GM12873 (cell line): ENCODE results near the gene BMP8B.
A peak's percentile ranks its signal among the peaks of the same experiment; 100 is the strongest.

Experiments
- TF ChIP-seq, protein P1 (sequence below): IDR thresholded peaks from 2 replicates; pipeline ENCODE4 v1.5.1; 2012; ENCODE audit warnings: low read depth, mild to moderate bottlenecking, moderate library complexity, low read length, control low read depth; ENCODE audit not compliant: insufficient read depth; ENCODE audit errors: missing control alignments

The BMP8B gene

DNA sequence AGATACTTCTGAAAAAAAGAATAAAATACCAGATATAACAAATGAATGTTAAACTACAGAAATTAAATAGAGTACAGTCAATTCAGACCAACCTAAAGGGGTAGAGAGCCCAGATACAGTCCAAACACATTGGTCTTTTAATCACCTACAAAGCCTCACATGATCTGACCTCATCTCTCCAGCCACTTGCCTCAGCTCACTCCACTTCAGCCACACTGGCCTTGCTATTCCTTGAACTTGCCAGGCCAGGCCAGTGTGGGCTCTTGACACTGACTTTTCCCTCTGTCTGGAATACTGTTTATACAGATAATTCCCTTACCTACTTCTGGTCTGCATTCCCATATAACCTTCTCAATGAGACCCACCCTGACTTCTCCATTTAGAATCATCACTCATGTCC is 67.0 kb downstream of the BMP8B start:
- TF ChIP-seq, protein P1, sequence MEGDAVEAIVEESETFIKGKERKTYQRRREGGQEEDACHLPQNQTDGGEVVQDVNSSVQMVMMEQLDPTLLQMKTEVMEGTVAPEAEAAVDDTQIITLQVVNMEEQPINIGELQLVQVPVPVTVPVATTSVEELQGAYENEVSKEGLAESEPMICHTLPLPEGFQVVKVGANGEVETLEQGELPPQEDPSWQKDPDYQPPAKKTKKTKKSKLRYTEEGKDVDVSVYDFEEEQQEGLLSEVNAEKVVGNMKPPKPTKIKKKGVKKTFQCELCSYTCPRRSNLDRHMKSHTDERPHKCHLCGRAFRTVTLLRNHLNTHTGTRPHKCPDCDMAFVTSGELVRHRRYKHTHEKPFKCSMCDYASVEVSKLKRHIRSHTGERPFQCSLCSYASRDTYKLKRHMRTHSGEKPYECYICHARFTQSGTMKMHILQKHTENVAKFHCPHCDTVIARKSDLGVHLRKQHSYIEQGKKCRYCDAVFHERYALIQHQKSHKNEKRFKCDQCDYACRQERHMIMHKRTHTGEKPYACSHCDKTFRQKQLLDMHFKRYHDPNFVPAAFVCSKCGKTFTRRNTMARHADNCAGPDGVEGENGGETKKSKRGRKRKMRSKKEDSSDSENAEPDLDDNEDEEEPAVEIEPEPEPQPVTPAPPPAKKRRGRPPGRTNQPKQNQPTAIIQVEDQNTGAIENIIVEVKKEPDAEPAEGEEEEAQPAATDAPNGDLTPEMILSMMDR = no peak

DNA sequence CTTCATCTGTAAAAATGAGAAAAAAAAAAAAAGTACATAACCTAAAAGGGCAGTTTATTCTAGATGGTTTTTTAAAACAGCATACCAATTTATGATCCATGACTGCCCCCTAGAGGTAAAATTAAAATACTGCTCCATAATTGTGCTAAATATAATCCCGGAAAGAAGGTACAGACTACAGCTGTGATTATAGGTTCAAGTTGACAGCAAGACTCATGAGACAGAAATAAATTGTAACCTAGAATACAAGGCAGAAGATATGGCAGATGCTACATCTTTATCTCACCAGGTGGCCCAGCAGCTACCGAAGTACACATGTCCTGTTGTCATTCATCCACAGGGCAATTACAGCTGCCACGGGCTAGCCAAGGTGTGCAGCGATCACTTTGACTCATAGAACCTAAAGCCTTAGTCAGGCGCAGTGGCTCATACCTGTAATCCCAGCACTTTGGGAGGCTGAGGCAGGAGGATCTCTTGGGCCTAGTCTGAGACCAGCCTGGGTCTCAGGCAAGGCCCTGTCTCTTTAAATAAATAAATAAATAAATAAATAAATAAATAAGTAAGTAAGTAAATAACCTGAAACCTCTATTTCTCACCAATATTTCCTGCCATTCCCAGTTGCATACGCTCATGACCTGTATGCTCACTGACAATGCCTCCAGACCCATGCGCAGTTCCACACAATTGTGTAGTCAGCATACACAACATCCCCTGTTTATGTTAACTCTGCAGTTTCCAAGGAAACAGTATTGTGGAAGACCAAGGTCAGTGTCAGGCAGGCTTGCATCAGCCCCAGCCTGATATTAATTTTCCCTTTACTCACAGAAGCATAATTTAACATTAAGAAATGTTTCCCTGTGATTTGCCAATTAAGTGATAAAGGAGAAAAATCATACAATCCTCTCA is 68.3 kb downstream of the BMP8B start:
- TF ChIP-seq, protein P1 = peak; percentile 44

DNA sequence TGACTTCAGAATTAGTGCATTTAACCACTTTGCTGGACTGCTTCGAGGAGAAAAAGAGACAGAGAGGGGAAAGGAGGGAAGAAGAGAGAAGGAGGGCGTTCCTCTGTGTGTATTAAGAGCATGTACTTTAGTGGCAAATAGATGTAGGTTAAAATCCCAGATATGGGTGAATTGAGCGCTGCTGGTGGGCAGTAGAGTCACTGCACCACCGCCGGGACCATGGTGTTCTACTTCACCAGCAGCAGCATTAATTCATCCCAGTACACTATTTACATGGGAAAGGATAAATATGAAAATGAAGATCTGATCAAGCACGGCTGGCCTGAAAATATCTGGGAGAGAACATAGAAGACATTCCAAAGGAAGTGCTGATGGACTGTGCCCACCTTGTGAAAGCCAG is 70.9 kb downstream of the BMP8B start:
- TF ChIP-seq, protein P1 = no peak

DNA sequence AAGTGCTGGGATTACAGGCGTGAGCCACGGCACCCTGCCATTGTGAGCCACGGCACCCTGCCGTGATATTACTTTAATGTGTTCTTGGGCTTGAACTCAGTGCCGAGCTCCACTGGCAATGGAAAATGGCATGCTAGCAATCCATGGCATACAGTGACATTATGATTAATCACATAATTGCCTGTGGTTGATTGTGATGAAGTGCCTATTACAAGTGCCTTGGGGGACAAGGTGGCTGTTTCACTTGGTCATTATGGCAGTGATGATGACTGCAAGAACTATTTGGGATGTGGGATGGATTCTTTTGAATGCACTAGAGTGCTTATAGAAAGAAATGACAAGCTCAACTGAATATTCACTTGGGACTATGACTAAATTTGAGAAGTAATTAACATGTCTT is 75.1 kb downstream of the BMP8B start:
- TF ChIP-seq, protein P1 = no peak

DNA sequence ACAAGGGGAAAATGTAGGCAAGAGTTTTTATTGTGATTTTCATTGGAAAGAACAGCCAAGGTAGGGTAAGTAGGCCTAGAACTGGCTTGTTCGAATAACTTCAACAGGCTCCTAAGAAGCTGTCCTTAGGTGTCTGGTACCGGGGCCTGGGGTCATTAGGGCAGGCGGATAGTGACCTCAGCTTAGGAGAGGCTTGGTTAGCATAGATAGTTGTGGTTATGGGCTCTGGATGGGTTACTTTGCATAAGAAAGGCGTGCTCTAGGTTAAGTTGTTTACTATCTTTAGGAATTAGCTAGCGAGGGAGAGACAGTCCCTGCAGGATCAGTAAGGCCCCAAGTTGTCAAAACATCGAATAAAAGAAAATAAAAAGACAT is 76.7 kb downstream of the BMP8B start:
- TF ChIP-seq, protein P1 = no peak

DNA sequence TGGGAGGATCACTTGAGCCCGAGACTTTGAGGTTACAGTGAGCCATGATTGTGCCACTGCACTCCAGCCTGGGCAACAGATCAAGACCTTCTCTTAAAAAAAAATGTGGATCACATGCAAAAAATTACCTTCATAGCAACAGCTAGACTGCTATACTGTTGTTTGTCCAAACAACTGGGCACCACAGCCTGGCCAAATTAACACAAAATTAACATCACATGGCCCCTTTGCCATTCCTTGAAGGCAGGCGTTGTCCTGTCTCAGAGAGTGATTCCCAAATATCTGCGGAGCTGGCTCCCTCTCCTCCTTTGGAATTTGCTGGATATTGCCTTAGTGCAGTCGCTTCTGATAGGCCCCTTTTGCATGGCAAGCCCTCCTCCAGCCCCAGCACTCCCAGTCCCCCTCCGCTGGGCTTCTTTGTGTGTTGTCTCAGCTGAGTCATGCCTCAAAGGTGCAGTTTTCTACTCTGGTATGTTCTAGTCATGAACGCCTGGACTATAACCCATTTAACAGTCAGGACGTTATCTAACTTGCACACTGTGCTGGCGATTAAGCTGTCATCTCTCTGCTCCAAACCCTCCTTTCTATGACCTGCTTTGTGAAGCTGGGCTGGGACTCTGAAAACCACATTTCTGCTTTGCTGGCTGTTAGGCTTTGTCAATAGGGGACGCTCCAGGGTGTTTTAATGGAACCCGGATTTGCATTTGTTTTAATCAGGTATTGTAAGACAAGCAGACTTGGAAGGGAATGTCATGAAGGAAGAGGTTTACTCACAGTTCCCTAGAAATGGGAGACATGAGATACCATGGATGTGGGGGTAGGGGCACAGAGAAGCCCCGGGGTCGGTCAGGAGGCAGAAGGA is 77.3 kb downstream of the BMP8B start:
- TF ChIP-seq, protein P1 = no peak

DNA sequence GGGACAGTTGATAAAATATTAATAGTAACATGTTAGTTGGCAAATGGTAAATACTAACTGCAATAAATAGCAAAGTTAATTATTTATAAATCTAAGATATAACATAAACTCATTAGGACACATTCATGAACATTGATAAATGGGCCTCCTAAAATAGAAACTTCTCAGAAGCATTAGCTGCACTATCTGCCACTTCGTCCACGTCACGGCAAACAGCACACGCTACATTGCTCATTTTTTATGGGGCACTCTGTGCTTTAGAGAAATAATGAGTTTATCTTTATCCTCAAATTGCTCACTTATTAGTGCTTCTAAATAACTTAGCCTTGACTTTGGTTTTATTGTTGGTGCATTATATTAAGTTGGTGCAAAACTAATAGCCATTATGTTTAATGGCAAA is 81.2 kb downstream of the BMP8B start:
- TF ChIP-seq, protein P1 = no peak
